Loucy (cell line): ENCODE data around the gene TIAM2.

Experiments
- H2AFZ ChIP-seq: fragments of 200-600 bp; sonication (generic); 2 replicates; pipeline ENCODE4 v1.6.0; 2016; ENCODE audit warnings: antibody characterized with exemption, mild to moderate bottlenecking, low read length, moderate library complexity
- H3F3A ChIP-seq: fragments of 200-600 bp; 2 replicates; pipeline ENCODE4 v1.6.0; 2016; ENCODE audit warnings: antibody characterized with exemption, low read depth, mild to moderate bottlenecking
- H3K27me3 ChIP-seq: fragments of 200-600 bp; sonication (generic); 2 replicates; pipeline ENCODE4 v1.6.1; 2014; ENCODE audit warnings: low read length, mild to moderate bottlenecking; ENCODE audit not compliant: insufficient read depth, poor library complexity, severe bottlenecking
- H3K36me3 ChIP-seq: fragments of 200-600 bp; sonication (generic); 2 replicates; pipeline ENCODE4 v1.6.1; 2016; ENCODE audit warnings: low read length; ENCODE audit not compliant: insufficient read depth
- H3K4me1 ChIP-seq: fragments of 200-600 bp; sonication (generic); 2 replicates; pipeline ENCODE4 v1.5.1; 2014; ENCODE audit warnings: low read length, mild to moderate bottlenecking; ENCODE audit not compliant: insufficient read depth, poor library complexity, severe bottlenecking
- H3K4me2 ChIP-seq: fragments of 200-600 bp; sonication (generic); 2 replicates; pipeline ENCODE4 v1.6.0; 2014; ENCODE audit warnings: antibody characterized with exemption, low read length, low read depth, mild to moderate bottlenecking; ENCODE audit not compliant: poor library complexity, severe bottlenecking
- H3K4me3 ChIP-seq: fragments of 200-600 bp; sonication (generic); 2 replicates; pipeline ENCODE4 v1.5.1; 2014; ENCODE audit warnings: low read length, mild to moderate bottlenecking, mixed read lengths; ENCODE audit not compliant: poor library complexity, severe bottlenecking
- H3K79me2 ChIP-seq: fragments of 200-600 bp; sonication (generic); 2 replicates; pipeline ENCODE4 v1.6.1; 2014; ENCODE audit warnings: low read length; ENCODE audit not compliant: insufficient read depth
- H3K9ac ChIP-seq: fragments of 200-600 bp; sonication (generic); 2 replicates; pipeline ENCODE4 v1.6.0; 2014; ENCODE audit warnings: mild to moderate bottlenecking, low read depth, low read length, moderate library complexity; ENCODE audit not compliant: poor library complexity, severe bottlenecking
- H3K9me2 ChIP-seq: fragments of 200-600 bp; sonication (generic); replicated peaks from 2 replicates; pipeline ENCODE4 v1.6.1; 2016; ENCODE audit warnings: low read depth, low read length, mixed read lengths
- H3K9me3 ChIP-seq: fragments of 200-600 bp; sonication (generic); 2 replicates; pipeline ENCODE4 v1.6.1; 2014; ENCODE audit warnings: mild to moderate bottlenecking, antibody characterized with exemption, low read length, low read depth; ENCODE audit not compliant: insufficient read depth
- H4K20me1 ChIP-seq: fragments of 200-600 bp; sonication (generic); 2 replicates; pipeline ENCODE4 v1.6.0; 2014; ENCODE audit warnings: antibody characterized with exemption, low read length, mild to moderate bottlenecking; ENCODE audit not compliant: insufficient read depth, poor library complexity, severe bottlenecking
- CTCF ChIP-seq: fragments of 200-600 bp; sonication (generic); conservative IDR thresholded peaks from 2 replicates; pipeline ENCODE4 v1.5.1; 2014; ENCODE audit warnings: mild to moderate bottlenecking, antibody characterized with exemption, low read length
- EZH2phosphoT487 ChIP-seq: fragments of 200-600 bp; IDR thresholded peaks from 2 replicates; pipeline ENCODE4 v1.6.1; 2018; ENCODE audit warnings: antibody characterized with exemption, mild to moderate bottlenecking, moderate library complexity, borderline replicate concordance

The TIAM2 gene

GRCh38 chr6:155026022-155026705 lies 31.0 kb downstream of the TIAM2 start:
- Histone ChIP-seq H3K4me3 (no peak overlapping the region), H3K9me2 (no peaks in the 10 kb centered on the region), H3K9ac (no peak overlapping the region), H3K36me3 (no peaks in the 10 kb centered on the region), H3K79me2 (no peaks in the 10 kb centered on the region), H3K27me3 (no peaks in the 10 kb centered on the region), H3F3A (no peaks in the 10 kb centered on the region), H3K4me1 (no peaks in the 10 kb centered on the region), H3K4me2 (no peak overlapping the region), H2AFZ (no peak overlapping the region), H4K20me1 (no peaks in the 10 kb centered on the region), H3K9me3 (no peaks in the 10 kb centered on the region)
- TF ChIP-seq EZH2phosphoT487 (no peak), CTCF (no peak)

DNA sequence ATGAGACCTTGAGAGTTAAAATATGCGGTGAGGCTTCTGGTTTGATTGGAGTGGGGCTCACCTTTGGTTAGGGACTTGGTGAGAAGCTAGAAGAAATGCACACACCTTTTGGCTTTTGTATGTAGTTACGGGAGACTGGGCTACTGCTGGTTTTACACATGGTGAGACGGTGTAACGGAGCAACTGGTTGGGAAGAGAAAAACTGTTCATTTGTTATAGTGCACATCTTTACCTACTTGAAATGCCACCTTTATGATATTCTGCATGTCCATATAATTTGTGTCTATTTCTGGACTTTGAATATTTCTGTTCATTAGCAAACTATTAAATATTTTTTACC lies 31.6 kb downstream of the TIAM2 start:
- H3K4me3 ChIP-seq: no peak overlapping the region

DNA sequence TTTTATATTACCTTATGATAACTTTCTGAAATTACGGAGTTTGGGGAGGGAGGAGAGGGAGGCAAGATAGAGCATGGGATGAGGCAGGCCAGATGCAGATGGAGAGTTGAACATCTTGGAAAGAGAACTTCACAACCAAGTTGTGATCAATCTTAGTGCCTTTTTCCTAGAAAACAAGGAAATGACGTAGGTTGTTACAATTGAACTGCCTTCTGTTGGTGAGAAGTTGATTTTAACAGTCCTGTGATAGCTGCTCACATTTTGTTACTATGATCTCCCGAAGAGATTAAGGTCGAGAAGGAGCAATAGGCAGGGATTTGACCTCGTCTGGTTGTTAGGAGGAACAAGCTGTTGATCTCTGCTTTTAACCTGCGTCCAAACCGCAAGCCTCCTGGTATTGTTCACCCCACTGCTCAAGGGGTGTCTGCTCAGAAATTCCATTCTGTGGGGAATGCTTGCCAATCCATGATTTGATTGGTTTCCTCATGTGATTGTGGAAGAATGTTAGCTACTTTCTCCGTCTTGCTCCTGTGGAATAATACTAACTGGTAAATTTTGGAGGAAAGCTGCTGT lies 35.1 kb downstream of the TIAM2 start:
- Histone ChIP-seq H3K9me2 (no peaks in the 10 kb centered on the region), H3K9ac (no peak overlapping the region), H3K36me3 (no peaks in the 10 kb centered on the region), H4K20me1 (no peaks in the 10 kb centered on the region), H3K4me3 (no peak overlapping the region), H3K4me1 (no peaks in the 10 kb centered on the region), H3K79me2 (no peaks in the 10 kb centered on the region), H3F3A (no peaks in the 10 kb centered on the region), H3K4me2 (no peak overlapping the region), H2AFZ (no peak overlapping the region), H3K27me3 (no peaks in the 10 kb centered on the region), H3K9me3 (no peaks in the 10 kb centered on the region)
- TF ChIP-seq CTCF: no peak
- no peak for TF ChIP-seq EZH2phosphoT487

More for the DNA sequence above, 31.6 kb downstream of the TIAM2 start:
- Histone ChIP-seq H3K4me1 (no peaks in the 10 kb centered on the region), H4K20me1 (no peaks in the 10 kb centered on the region), H3K4me2 (no peak overlapping the region), H3K36me3 (no peaks in the 10 kb centered on the region), H3K9ac (no peak overlapping the region), H3K9me2 (no peaks in the 10 kb centered on the region), H3K9me3 (no peaks in the 10 kb centered on the region), H3K27me3 (no peaks in the 10 kb centered on the region), H3F3A (no peaks in the 10 kb centered on the region), H3K79me2 (no peaks in the 10 kb centered on the region), H2AFZ (no peak overlapping the region)
- TF ChIP-seq CTCF (no peak), EZH2phosphoT487 (no peak)
